HepG2 (cell line): Measurements from ENCODE around the gene IZUMO4. TPM values are rescaled to one million over a fixed set of nuclear protein-coding genes. Genes with fewer than 3 reads are reported as not detected.
A peak's percentile ranks its signal among the peaks of the same experiment; 100 is the strongest.

Experiments used
- ARNT ChIP-seq: fragments of 450-650 bp; IDR thresholded peaks from 2 replicates; pipeline ENCODE4 v1.6.1; 2017
- HMG20A ChIP-seq: IDR thresholded peaks from 2 replicates; pipeline ENCODE4 v1.6.1; 2016; ENCODE audit warnings: borderline replicate concordance
- HNF4G ChIP-seq, 2 experiments: sonication (generic) in 1 of 2; formaldehyde crosslinking in 1 of 2; IDR thresholded peaks; 2 replicates each; pipeline versions ENCODE4 v1.4.0 to v1.6.1; 2011 to 2020; ENCODE audit warnings: borderline replicate concordance in 2 of 2, low read depth in 2 of 2, mild to moderate bottlenecking in 2 of 2, low read length in 1 of 2, missing genetic modification reagents in 1 of 2, moderate library complexity in 1 of 2
- KDM5A ChIP-seq: fragments of 200-600 bp; sonication (generic); IDR thresholded peaks from 2 replicates; pipeline ENCODE4 v1.7.0; 2018; ENCODE audit warnings: antibody characterized with exemption, mild to moderate bottlenecking, low read length, borderline replicate concordance
- KDM6A ChIP-seq: IDR thresholded peaks from 2 replicates; pipeline ENCODE4 v1.6.1; 2016; ENCODE audit warnings: low read depth
- MXI1 ChIP-seq: IDR thresholded peaks from 3 replicates; pipeline ENCODE4 v1.6.1; 2012; ENCODE audit warnings: low read depth, low read length, inconsistent platforms, borderline replicate concordance
- REL ChIP-seq: sonication (generic); formaldehyde crosslinking; conservative IDR thresholded peaks from 2 replicates; pipeline ENCODE4 v1.8.0; 2022; ENCODE audit warnings: mild to moderate bottlenecking, missing genetic modification reagents, moderate library complexity
- SAP130 ChIP-seq: IDR thresholded peaks from 2 replicates; pipeline ENCODE4 v1.6.1; 2016; ENCODE audit warnings: low read depth
- SKI ChIP-seq: fragments of 450-650 bp; IDR thresholded peaks from one replicate; pipeline ENCODE4 v1.6.1; 2018; ENCODE audit warnings: mild to moderate bottlenecking; ENCODE audit not compliant: partially characterized antibody
- SRY ChIP-seq: sonication (generic); formaldehyde crosslinking; IDR thresholded peaks from 2 replicates; pipeline ENCODE4 v1.8.0; 2022; ENCODE audit warnings: mild to moderate bottlenecking, missing genetic modification reagents
- ZNF224 ChIP-seq: sonication (generic); formaldehyde crosslinking; IDR thresholded peaks from 2 replicates; pipeline ENCODE4 v1.5.0; 2020; ENCODE audit warnings: mild to moderate bottlenecking, missing genetic modification reagents
- ZNF564 ChIP-seq: sonication (generic); formaldehyde crosslinking; IDR thresholded peaks from 2 replicates; pipeline ENCODE4 v1.8.1; 2023; ENCODE audit warnings: mild to moderate bottlenecking, missing genetic modification reagents
- ZNF792 ChIP-seq: IDR thresholded peaks from 2 replicates; pipeline ENCODE4 v1.6.1; 2016
- polyA plus RNA-seq, 8 experiments: library from polyadenylated mRNA; depleted of rRNA in 3 of 8; stranded (reverse) in 7 of 8; unstranded in 1 of 8; fragments of >200 nt; fragmentation: Illumina TruSeq in 4 of 8; extraction: Trizol in 4 of 8; gene quantifications; 2 replicates each; pipeline versions ENCODE4 v1.2.1 to v1.2.3, GENCODE V29; 2011 to 2016; ENCODE audit warnings: low read depth in 4 of 8, missing spikeins in 1 of 8, mixed read lengths in 1 of 8; ENCODE audit not compliant: insufficient read depth in 1 of 8
- total RNA-seq, 5 experiments: library from RNA; depleted of rRNA; stranded (reverse); fragments of >200 nt; fragmentation: Illumina TruSeq; extraction: Trizol; gene quantifications; 2 replicates each; pipeline ENCODE4 v1.2.3, GENCODE V29; 2016; ENCODE audit warnings: low read depth in 1 of 5
- TF ChIP-seq, protein P1 (sequence below): sonication (generic); formaldehyde crosslinking; IDR thresholded peaks from 2 replicates; pipeline ENCODE4 v1.8.0; 2022; ENCODE audit warnings: mild to moderate bottlenecking, missing genetic modification reagents, moderate library complexity
- TF ChIP-seq, protein P2 (sequence below): sonication (generic); formaldehyde crosslinking; IDR thresholded peaks from 2 replicates; pipeline ENCODE4 v1.5.1; 2020; ENCODE audit warnings: mild to moderate bottlenecking, moderate library complexity, missing genetic modification reagents
- TF ChIP-seq, protein P3 (sequence below): sonication (generic); formaldehyde crosslinking; IDR thresholded peaks from 2 replicates; pipeline ENCODE4 v1.8.0; 2022; ENCODE audit warnings: mild to moderate bottlenecking, missing genetic modification reagents; ENCODE audit not compliant: insufficient replicate concordance
- TF ChIP-seq, protein P4 (sequence below): sonication (generic); formaldehyde crosslinking; IDR thresholded peaks from 2 replicates; pipeline ENCODE4 v1.5.0; 2020; ENCODE audit warnings: missing genetic modification reagents, mild to moderate bottlenecking, borderline replicate concordance
- TF ChIP-seq, protein P5 (sequence below): sonication (generic); formaldehyde crosslinking; IDR thresholded peaks from 2 replicates; pipeline ENCODE4 v1.5.0; 2020; ENCODE audit warnings: mild to moderate bottlenecking, missing genetic modification reagents

IZUMO4 gene
- total and polyA plus RNA-seq, 2 of the 13 experiments (the other 11 are each of a cell fraction or from before 2014, with no cell fraction given): 0.77 to 3.9 TPM

DNA sequence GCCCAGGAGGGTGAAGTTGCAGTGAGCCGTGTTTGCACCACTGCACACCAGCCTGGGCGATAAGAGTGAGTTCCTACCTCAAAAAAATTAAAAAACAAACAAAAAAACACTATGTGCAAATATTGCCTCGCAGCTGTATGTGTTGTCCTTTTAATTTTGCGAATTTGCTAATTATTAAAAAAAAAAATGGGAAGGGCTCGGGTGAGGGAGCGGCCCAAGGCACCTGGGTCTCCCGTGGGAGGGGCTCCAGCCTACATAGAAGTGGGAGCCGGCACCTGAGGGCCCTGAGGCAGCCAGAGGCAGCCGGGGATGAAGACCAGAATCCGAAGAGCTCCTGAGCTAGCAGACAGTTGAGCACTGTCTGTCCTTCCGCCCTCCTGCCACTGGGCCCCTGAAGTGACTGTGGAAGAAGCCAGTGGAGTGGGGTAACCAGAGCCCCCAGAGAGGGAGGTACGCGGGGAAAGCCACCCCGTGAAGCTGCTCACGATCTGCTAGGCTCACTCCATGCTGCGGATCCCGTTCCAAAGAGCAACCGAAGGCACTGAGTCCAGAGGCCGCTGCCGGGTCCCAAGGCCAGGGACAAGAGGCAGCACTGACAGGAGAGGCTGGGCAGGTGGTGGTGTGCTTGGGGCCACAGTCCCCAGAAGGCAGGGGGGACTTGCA, 6.5 kb downstream of the IZUMO4 start (continued):
- TF ChIP-seq, protein P1, sequence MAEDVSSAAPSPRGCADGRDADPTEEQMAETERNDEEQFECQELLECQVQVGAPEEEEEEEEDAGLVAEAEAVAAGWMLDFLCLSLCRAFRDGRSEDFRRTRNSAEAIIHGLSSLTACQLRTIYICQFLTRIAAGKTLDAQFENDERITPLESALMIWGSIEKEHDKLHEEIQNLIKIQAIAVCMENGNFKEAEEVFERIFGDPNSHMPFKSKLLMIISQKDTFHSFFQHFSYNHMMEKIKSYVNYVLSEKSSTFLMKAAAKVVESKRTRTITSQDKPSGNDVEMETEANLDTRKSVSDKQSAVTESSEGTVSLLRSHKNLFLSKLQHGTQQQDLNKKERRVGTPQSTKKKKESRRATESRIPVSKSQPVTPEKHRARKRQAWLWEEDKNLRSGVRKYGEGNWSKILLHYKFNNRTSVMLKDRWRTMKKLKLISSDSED: no peak
- TF ChIP-seq, protein P2, sequence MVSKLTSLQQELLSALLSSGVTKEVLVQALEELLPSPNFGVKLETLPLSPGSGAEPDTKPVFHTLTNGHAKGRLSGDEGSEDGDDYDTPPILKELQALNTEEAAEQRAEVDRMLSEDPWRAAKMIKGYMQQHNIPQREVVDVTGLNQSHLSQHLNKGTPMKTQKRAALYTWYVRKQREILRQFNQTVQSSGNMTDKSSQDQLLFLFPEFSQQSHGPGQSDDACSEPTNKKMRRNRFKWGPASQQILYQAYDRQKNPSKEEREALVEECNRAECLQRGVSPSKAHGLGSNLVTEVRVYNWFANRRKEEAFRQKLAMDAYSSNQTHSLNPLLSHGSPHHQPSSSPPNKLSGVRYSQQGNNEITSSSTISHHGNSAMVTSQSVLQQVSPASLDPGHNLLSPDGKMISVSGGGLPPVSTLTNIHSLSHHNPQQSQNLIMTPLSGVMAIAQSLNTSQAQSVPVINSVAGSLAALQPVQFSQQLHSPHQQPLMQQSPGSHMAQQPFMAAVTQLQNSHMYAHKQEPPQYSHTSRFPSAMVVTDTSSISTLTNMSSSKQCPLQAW (CRISPR knock-in tag): 0 out of 2 replicates have a peak, but pooled peaks have one; percentile 49
- TF ChIP-seq ZNF564 (CRISPR knock-in tag) (0 out of 2 replicates have a peak, but pooled peaks have one; percentile 47), KDM6A (CRISPR knock-in tag) (peak; percentile 53; the same call in 1 of the 2 replicates), ZNF224 (CRISPR knock-in tag) (0 out of 2 replicates have a peak, but pooled peaks have one; percentile 51), REL (CRISPR knock-in tag) (no peak), HNF4G (IDR thresholded peaks at IDR 0.05; ENCODE audit: borderline replicate concordance, low read depth, low read length) (peak; percentile 69; the same call in 1 of the 2 replicates), HNF4G (CRISPR knock-in tag; IDR thresholded peaks at IDR 0.05; ENCODE audit: borderline replicate concordance, low read depth) (no peak; the same call in 1 of the 2 replicates), MXI1 (peak; percentile 33; the same call in 1 of the 3 replicates), SAP130 (CRISPR knock-in tag) (peak; percentile 51), SKI (no peak), HMG20A (CRISPR knock-in tag) (no peak), ARNT (no peak), ZNF792 (CRISPR knock-in tag) (no peak), KDM5A (no peak), SRY (no peak)
- TF ChIP-seq, protein P3, sequence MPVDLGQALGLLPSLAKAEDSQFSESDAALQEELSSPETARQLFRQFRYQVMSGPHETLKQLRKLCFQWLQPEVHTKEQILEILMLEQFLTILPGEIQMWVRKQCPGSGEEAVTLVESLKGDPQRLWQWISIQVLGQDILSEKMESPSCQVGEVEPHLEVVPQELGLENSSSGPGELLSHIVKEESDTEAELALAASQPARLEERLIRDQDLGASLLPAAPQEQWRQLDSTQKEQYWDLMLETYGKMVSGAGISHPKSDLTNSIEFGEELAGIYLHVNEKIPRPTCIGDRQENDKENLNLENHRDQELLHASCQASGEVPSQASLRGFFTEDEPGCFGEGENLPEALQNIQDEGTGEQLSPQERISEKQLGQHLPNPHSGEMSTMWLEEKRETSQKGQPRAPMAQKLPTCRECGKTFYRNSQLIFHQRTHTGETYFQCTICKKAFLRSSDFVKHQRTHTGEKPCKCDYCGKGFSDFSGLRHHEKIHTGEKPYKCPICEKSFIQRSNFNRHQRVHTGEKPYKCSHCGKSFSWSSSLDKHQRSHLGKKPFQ (CRISPR knock-in tag): peak; percentile 77
- TF ChIP-seq, protein P4, sequence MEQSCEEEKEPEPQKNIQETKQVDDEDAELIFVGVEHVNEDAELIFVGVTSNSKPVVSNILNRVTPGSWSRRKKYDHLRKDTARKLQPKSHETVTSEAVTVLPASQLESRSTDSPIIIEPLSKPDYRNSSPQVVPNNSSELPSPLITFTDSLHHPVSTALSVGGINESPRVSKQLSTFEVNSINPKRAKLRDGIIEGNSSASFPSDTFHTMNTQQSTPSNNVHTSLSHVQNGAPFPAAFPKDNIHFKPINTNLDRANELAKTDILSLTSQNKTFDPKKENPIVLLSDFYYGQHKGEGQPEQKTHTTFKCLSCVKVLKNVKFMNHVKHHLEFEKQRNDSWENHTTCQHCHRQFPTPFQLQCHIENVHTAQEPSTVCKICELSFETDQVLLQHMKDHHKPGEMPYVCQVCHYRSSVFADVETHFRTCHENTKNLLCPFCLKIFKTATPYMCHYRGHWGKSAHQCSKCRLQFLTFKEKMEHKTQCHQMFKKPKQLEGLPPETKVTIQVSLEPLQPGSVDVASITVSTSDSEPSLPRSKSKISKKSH (CRISPR knock-in tag): 0 out of 2 replicates have a peak, but pooled peaks have one; percentile 44
- TF ChIP-seq, protein P5, sequence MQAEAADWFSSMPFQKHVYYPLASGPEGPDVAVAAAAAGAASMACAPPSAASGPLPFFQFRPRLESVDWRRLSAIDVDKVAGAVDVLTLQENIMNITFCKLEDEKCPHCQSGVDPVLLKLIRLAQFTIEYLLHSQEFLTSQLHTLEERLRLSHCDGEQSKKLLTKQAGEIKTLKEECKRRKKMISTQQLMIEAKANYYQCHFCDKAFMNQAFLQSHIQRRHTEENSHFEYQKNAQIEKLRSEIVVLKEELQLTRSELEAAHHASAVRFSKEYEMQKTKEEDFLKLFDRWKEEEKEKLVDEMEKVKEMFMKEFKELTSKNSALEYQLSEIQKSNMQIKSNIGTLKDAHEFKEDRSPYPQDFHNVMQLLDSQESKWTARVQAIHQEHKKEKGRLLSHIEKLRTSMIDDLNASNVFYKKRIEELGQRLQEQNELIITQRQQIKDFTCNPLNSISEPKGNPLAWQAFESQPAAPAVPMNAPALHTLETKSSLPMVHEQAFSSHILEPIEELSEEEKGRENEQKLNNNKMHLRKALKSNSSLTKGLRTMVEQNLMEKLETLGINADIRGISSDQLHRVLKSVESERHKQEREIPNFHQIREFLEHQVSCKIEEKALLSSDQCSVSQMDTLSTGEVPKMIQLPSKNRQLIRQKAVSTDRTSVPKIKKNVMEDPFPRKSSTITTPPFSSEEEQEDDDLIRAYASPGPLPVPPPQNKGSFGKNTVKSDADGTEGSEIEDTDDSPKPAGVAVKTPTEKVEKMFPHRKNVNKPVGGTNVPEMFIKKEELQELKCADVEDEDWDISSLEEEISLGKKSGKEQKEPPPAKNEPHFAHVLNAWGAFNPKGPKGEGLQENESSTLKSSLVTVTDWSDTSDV: 0 out of 2 replicates have a peak, but pooled peaks have one; percentile 64
